NCI-H1092 (cell line): ENCODE measurements around the gene ERGIC3.
"Not testable (repeated sequence)": the region's sequence is repeated elsewhere in the genome, so short reads cannot be mapped to it uniquely, and the experiment has no call there.

Experiments used
- DNase-seq: peaks from one replicate; lab custom pipeline; 2025; lab: John Stamatoyannopoulos, UW

Gene ERGIC3

DNA sequence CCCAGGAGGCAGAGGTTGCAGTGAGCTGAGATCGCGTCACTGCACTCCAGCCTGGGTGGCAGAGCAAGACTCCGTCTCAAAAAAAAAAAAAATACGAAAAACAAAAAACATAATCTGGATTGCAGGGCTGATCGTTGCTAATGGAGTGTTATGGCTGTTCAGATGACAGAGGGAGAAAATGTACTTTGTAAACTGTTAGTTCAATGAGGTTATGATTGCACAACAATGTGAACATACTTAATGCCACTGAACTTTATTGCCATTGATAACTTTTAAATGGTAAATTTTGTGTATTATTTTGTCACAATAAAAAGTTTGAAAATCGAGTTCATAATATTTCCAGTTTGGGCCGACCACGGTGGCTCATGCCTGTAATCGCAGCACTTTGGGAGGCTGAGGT lies 22.9 kb upstream of the ERGIC3 start:
- DNase-seq = no peak

DNA sequence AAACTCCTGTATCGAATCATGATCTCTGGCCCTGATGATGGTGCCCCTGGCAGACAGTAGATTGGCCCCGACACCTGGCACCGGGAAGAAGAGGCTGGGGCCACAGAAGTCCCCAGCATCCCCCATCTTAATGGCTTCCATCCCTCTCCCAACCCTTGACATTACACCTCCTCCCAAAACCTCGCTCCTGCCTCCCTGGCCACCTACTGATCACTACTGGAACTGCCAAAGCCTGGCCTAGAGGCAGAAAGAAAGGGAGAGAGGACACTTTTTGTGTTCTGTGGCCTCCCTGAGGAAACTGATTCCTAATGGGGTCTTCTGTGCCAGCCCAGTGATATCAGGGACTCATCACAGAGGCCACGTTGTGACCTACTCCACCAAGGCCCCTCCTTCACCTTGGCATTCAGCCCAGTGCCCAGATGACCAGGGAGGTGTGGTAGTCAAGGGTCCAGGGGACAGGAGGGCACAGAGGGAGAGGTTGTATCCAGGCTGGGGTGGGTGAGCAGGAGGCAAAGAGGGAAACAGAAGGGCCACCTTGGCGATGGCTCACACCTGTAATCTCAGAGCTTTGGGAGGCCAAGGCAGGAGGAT lies 18.5 kb upstream of the ERGIC3 start:
- no peak for DNase-seq

DNA sequence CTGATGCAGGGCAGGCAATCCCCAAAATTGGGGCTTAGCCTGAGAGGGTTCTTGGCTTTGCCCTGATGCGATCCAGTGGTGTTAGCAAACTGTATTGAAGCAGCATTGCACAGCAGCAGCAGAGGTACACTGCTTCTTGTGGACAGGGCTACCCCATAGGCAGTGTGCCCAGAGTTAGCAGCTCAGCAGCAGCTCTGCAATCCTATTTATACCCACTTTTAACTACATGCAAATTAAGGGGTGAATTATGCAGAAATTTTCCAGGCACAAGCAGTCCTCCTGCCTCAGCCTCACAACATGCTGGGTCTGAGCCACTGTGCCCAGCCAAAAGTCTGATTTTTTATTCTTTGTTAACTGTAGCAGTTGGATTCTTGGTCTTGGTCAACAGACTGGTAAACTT lies 16.2 kb upstream of the ERGIC3 start:
- no peak for DNase-seq

DNA sequence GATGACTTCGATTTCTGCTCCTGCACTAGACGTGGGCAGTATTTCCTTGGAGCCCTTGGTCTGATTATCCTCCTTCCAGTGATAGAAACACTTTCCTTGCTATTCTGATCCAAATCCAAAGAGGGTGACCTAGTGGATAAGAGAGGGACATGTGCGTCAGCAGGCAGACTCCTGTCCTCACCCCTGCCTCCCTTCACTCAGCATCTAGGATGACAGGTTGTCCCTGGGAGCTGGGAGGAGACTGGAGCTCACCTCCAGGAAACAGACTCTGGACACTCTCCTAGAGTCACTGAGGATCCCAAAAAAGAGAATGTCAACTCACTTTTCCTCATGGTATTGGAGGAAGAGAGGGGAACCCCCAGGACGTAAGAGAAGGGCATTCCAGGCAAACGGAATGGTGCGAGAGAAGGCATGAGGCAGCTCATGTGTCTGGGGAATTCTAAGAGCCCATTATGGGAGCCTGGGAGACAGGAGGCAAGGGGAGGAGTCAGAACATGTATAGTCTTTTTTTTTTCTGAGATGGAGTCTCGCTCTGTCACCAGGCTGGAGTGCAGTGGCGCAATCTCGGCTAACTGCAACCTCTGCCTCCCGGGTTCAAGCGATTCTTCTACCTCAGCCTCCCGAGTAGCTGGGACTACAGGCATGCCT lies 14.6 kb upstream of the ERGIC3 start:
- no peak for DNase-seq

DNA sequence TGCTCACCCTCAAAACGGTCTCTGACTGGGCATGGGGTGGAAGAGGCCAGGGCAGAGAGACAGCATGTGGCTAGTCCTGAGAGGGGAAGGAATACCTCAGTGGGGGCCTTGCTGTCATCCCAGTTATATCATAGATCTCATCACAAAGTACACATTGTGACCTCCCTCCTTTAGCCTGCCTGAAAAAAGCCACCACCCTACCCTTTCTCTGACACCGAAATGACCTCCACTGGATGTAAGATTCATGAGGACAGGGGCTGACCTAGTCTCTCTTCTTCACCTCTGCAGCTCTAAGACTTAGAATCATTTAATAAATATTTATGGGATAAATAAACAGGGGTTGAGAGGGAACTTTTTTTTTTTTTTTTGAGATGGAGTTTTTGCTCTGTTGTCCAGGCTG lies 12.3 kb upstream of the ERGIC3 start, which contains the start of gene C20orf173:
C20orf173 (minus strand) TSS at position 101 of the 400 bp plus-strand sequence. CDS start 279 bp downstream, outside the sequence.
- DNase-seq = no peak

DNA sequence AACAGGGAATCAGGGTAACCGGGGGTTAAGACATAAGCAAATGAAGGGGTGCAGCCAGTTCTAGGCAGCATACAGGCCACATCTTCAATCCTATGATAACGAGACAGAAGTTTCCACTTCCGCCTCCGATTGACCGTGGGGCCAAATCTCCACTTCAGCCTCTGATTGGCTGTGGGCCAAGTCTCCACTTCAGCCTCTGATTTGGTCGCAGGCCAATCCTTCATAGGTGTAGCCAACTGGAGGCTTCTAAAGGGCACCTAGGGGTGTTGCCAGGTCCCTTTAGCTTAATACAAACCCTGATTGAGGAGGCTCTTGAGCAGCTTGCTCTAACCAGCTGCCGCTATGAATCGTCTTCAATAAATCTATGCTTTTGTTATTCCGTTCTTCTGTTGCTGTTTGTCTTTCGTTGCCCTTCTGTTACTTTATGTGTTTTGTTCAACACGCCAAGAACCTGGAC lies 2.1 kb upstream of the ERGIC3 start:
- DNase-seq = peak; percentile 91

DNA sequence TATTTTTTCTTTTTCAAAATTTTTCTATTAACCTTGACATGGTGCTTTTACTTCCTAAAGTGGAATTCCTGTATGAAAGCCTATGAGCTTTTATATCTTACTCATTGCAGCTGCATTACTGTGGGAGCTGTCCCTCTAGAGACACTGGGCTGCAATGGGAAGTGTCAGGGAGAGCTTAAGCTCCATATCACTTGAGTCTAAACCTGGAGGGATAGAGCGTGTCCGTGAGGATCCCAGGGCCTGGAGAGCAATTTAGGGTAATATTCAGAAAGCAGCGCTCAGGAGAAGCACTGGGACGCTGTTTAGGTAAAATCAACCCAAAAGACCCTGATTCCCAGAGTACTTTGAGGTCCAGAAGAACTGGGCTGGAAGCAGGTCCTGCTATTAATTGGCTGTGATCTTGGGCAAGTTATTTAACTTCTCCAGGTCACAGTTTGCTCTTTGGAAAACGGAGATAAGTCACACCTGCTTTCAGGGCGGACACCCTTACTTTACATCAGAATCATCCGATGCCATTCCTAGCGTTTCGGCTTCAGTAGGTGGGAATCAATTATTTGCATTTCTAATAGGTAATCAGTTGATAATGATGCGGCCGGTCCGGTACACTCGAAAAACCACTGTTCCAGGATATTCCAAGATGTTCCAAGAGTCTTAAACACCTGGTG lies 628 bp upstream of the ERGIC3 start:
- DNase-seq = no peak

DNA sequence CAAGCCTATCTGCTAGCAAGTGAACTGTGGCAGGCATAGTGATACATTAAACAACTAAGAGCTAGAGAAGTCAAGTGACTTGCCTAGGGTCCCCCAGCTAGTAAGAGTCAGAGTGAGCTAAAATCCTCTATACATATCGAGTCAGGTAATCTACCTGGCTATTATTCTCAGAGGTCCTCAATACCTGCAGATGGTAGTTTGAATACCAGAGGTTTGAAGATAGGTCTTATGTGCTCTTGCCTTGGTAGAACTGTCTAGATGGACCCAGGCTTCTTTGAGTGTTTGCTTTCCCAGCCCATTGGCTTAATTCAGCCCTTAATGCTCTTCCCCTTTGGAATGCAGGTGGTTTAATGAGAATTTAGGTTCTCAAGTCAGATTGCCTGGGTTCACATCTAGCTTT lies 1.1 kb downstream of the ERGIC3 start:
- no peak for DNase-seq

DNA sequence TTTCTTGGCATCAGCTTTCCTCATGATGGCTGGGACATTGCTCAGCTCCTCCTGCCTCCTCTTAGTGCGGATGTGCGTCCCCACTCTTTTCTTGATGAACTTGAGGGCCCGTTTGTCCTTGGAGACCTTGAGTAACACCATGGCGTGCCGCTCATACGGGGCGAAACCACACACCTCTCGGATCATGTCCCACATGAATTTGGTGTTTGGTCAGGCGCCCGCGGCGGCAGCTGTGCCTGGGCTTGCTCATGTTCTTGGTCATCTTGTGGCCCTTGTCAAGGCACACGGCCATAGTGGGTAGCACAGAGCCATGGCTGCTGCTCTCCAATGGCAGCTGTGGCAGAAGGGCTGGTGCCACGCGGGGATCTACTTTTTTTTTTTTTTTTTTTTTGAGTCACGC lies 2.6 kb downstream of the ERGIC3 start:
- no peak for DNase-seq

DNA sequence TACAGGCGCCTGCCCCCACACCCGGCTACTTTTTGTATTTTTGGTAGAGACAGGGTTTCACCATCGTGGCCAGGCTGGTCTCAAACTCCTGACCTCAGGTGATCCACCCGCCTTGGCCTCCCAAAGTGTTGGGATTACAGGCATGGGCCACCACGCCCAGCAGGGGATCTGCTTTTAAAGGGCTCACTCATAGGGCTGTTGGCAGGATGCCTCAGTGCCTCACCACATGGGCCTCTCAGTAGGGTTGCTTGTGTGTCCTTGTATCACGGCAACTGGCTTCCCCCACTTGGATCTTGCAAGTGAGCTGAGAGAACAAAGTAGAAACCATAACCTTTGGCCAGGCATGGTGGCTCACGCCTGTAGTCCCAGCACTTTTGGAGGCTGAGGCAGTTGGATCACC lies 3.1 kb downstream of the ERGIC3 start:
- DNase-seq = not testable (repeated sequence)

DNA sequence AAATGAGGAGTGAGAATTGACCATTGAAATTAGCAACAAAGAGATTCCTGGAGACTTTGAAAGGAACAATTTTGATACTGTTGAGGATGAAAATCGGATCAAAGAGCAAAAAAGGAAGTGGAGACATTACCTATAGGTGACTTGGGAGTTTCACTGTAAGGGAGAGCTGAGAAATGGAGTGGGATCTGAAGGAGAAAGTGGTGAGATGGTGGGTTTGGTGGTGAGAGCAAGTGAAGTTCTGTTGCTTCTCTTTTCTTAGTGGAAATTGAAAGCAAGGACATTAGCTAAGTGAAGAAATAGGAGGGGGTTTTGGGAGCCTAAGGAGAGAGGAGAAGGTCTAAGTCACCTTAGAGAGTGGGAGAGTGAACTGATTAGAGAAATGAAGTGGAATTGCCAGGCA lies 4.2 kb downstream of the ERGIC3 start:
- DNase-seq = no peak

DNA sequence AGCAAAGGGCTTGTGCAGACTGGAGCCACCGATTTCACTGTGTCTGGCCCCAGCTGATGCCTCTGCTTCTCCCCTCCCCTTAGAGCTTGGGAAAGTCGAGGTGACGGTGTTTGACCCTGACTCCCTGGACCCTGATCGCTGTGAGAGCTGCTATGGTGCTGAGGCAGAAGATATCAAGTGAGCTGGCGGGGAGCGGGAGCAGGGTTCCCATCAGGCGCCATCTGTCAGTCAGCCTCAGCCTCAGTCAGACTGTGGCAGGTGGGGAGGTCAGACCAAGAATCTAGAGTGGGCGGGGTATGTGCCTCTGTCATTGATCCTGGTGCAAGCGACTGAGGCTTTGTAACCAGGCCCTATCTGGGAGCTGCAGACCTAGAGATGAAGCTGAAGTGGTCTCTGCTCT lies 5.5 kb downstream of the ERGIC3 start:
- no peak for DNase-seq

DNA sequence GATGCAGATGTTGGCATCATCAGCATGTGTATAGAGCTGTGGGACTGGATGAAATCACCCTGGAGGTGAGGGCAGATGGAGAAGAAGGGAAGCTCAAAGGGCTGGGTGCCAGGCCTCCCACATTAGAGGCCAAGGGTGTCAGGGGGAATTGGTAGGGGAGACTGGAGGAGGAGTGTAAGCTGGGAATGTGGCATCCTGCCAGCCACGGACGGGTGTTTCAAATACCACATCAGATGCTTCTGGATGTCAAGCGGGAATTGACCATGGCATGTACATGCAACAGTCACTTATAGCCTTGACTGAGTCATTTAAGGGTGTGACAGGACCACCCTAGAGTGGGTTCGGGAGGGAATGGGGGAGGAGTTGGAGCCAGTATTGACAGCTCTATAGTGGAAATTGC lies 9.6 kb downstream of the ERGIC3 start:
- no peak for DNase-seq

DNA sequence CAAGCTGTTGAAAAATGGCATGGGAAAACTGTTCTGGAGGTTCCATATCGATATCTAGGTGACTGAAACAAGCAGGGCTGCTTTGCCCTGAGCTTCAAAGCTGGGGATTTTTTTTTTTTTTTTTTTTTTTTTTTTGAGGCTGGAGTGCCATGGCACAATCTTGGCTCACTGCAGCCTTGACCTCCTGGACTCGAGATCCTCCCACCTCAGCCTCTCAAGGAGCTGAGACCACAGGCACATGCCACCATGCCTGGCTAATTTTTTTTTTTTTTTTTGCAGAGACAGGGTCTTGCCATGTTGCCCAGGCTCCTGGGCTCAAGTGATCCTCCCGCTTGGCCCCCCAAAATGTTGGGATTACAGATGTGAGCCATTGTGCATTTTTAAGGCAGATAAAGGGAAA lies 11.0 kb downstream of the ERGIC3 start:
- no peak for DNase-seq

DNA sequence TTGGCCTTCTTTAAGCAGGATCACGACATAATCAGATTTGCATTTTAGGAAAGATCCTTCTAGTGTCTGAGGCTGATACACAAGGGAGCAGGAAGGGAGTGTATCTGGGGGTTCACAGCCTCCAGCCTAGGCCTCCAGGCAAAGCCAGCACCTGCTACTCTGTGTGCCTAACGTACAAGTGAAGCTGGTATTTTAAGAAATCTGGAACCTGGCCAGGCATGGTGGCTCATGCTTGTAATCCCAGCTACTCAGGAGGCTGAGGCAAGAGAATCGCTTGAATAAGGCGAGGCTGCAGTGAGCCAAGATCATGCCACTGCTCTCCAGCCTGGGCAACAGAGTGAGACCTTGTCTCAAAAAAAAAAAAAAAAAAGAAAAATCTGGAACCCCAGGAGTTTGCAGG lies 13.6 kb downstream of the ERGIC3 start:
- not testable (repeated sequence) for DNase-seq

DNA sequence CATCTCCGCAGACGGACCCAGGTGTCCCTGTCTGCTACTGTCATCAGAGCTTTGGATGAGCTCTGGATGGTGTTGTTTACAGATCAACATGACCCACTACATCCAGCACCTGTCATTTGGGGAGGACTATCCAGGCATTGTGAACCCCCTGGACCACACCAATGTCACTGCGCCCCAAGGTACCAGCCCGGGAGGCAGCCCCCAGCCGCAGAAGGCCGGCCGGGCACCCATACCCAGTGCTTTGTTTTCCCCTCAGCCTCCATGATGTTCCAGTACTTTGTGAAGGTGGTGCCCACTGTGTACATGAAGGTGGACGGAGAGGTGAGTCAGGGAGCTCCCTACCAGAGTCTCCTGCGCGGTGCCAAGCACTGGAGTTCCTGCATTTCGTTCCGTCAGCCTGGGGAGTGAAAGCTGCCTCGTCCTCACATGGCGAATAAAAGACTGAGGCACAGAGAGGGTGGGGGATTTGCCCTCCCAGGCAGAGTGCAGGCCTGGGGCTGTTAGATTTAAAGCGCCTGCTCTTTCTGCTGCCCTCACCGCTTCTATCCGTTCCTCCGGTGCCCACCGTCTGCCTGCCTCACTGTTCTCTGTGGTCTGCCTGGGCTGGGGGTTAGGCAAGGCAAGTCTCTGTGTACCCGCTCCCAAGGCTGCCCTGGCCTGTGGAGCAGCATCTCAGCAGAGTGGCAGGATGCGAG lies 14.2 kb downstream of the ERGIC3 start:
- DNase-seq = no peak

DNA sequence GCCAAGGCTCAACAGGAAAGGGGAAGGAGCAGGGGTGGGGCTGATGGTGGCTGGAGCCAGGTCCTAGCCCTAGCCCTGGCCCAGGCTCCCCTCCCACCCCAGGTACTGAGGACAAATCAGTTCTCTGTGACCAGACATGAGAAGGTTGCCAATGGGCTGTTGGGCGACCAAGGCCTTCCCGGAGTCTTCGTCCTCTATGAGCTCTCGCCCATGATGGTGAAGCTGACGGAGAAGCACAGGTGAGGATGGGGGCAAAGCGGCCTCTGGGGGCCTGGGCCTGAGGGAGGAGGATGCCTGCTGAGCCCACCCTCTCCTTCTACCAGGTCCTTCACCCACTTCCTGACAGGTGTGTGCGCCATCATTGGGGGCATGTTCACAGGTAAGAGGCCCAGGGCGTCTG lies 15.0 kb downstream of the ERGIC3 start:
- no peak for DNase-seq

DNA sequence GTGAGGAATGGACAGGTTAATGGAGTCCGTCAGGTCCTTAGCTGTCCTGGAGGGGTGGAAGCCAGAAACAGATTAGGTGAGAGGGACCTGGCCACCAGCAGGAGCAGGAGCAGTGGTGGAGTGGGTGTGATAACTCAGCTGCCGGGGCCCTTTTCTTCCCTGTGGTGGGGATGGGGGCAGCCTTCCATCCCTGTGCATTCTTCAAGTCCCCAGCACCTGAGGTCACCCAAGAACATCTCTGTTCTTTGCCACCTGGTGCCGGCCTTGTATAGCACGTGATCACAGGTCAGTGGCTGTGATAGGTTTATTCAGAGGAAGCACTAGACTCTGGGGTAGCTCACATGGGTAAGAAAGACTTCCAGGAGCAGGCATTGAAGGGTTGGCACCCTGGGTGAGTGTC lies 16.6 kb downstream of the ERGIC3 start:
- no peak for DNase-seq

DNA sequence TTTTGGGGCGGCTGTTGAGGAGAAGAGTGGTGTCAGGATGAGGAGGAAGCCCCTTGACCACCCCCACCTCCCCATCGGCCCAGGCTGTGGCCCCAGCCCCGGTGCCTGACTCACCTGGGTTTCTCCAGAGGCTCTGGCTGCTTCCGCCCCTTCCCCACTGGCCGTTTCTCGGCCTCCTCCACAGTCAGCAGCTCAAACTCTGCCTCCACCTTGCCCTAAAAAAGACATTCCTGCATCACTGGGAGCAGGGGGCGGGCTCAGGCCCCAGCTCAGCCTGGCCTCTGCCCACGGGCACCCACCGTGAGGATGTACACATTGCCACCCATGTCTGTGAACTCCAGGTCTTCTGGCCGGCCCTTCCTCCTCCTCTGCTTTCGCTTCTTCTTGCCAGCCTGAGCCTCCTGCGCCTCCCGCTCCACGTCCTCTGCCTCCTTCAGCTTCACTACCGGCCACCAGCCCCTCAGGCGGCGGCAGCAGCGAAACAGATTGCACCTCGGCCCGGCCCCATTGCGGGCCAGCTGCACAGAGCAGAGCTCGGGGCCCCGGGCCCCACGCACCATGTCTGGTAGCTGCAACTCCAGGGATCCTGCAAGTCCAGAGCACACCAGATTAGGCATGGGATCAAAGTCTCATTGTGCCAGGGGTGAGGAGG lies 17.3 kb downstream of the ERGIC3 start:
- no peak for DNase-seq

DNA sequence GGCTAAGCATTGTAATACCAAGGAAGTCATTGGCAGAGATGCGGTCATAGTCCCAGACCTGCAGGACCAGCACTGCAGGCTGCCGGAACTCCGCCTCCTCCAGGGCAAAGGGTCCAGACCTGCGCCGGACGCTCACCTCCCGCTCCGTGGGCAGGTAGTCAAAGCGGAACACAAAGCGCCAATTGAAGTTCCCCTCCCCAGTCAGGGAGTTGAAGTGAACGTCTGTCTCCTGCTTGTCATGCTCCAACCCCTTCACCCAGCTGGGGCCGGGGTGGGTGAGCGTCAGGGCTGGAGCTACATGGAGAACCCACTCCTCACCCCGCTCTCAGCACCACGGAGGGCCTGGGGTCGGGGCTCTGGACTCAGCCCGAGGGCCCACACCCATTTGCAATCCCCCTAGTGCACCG lies 18.2 kb downstream of the ERGIC3 start:
- no peak for DNase-seq

DNA sequence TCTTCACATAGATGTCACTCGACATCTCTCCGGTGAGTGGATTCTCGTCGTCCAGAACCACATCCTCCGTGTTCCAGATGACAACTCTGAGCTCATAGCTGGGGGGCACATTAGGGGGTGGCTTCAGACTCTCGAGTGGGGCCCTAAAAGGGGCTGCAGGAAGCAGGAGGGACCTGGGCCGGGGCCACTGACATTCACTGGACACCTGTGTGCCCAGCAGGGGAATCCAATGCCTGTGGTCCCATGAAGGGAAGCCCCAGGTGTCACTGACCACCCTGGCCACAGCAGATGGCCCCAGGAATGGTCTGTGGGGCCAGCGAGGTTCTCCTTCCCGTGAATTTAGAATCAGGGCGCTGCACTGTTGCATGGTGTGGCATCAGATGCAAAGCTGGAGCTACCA lies 18.7 kb downstream of the ERGIC3 start:
- DNase-seq = no peak

DNA sequence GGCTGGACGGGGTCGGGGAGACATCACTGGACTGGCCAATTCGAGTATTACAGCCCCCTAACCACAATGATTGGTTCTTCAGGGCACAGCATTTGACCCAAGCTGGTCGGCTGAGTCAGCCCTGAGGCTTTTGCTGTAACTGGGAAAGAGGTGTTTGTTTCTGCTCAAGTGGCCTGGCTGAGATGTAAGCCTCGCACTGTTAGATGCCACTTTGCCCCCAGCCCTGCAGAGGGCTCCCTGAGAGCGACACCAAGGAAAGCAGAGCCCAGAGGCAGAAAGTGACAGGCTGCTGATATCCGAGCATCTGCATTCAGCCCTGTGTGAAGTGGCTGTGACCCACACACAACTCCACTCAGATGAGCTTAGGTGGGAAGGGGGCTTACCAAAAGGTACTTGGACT lies 19.4 kb downstream of the ERGIC3 start:
- DNase-seq = peak; percentile 26
